SK-N-SH (cell line): ENCODE data around the gene NCAPD3. TPM values are rescaled to one million over a fixed set of nuclear protein-coding genes. Genes with fewer than 3 reads are reported as not detected.

Source experiments
- CTCF ChIA-PET: fragments of 300-600, 350-600 bp; formaldehyde crosslinking; extraction: SDS; loops from one replicate; lab custom pipeline; 2021; lab: Yijun Ruan, JAX
- POLR2A ChIA-PET: fragments of 350-600 bp; sonication (Branson Sonifier 250); formaldehyde crosslinking; extraction: SDS; loops from one replicate; lab custom pipeline; 2020; ENCODE audit warnings: antibody characterized with exemption, inconsistent platforms; lab: Yijun Ruan, JAX
- DNase-seq: peaks from one replicate; pipeline ENCODE4 v3.0.0; 2012
- H2AFZ ChIP-seq: fragments of 200-600 bp; sonication (generic); 2 replicates; pipeline ENCODE4 v1.8.1; 2016; ENCODE audit warnings: antibody characterized with exemption, mild to moderate bottlenecking, low read depth
- H3F3A ChIP-seq: fragments of 200-600 bp; sonication (generic); replicated peaks from 2 replicates; pipeline ENCODE3; 2016; ENCODE audit warnings: antibody characterized with exemption, mild to moderate bottlenecking; ENCODE audit not compliant: insufficient read depth
- H3K27ac ChIP-seq, 2 experiments: fragments of 200-500 bp in 1 of 2; fragments of 200-600 bp in 1 of 2; sonication (Bioruptor generic) in 1 of 2; sonication (generic), shearing (Covaris generic) in 1 of 2; 2 replicates each; pipeline versions ENCODE4 v1.5.1 to v1.6.1; 2014 to 2016; ENCODE audit warnings: low read depth in 2 of 2, inconsistent platforms in 1 of 2, low read length in 1 of 2, mild to moderate bottlenecking in 1 of 2, mixed read lengths in 1 of 2
- H3K27me3 ChIP-seq: fragments of 200-600 bp; sonication (generic), shearing (Covaris generic); 2 replicates; pipeline ENCODE4 v1.6.1; 2016; ENCODE audit warnings: mixed run types; ENCODE audit not compliant: insufficient read depth
- H3K36me3 ChIP-seq, 2 experiments: fragments of 200-500 bp in 1 of 2; fragments of 200-600 bp in 1 of 2; sonication (Bioruptor generic) in 1 of 2; sonication (generic) in 1 of 2; replicated peaks in 1 of 2; 2 replicates each; pipeline versions ENCODE3 to v1.5.1; 2014 to 2016; ENCODE audit warnings: low read length in 1 of 2, mild to moderate bottlenecking in 1 of 2; ENCODE audit not compliant: insufficient read depth in 2 of 2, control insufficient read depth in 1 of 2
- H3K4me1 ChIP-seq, 2 experiments: fragments of 200-500 bp in 1 of 2; fragments of 200-600 bp in 1 of 2; sonication (Bioruptor generic) in 1 of 2; sonication (generic), shearing (Covaris generic) in 1 of 2; 2 replicates each; pipeline versions ENCODE4 v1.5.1 to v1.6.1; 2014 to 2016; ENCODE audit warnings: low read depth in 1 of 2, low read length in 1 of 2, mixed run types in 1 of 2; ENCODE audit not compliant: insufficient read depth in 2 of 2, control insufficient read depth in 1 of 2
- H3K4me2 ChIP-seq: fragments of 200-600 bp; sonication (generic), shearing (Covaris generic); 2 replicates; pipeline ENCODE4 v1.6.1; 2017; ENCODE audit warnings: mixed run types
- H3K4me3 ChIP-seq, 2 experiments: fragments of 200-500 bp in 1 of 2; fragments of 200-600 bp in 1 of 2; sonication (Bioruptor generic) in 1 of 2; sonication (generic), shearing (Covaris generic) in 1 of 2; 2 replicates each; pipeline versions ENCODE4 v1.5.1 to v1.8.1; 2014 to 2016; ENCODE audit warnings: low read depth in 2 of 2, inconsistent platforms in 1 of 2, low read length in 1 of 2, mild to moderate bottlenecking in 1 of 2, mixed read lengths in 1 of 2, moderate library complexity in 1 of 2
- H3K79me2 ChIP-seq: fragments of 200-600 bp; sonication (generic); 2 replicates; pipeline ENCODE4 v1.8.1; 2017; ENCODE audit warnings: mild to moderate bottlenecking; ENCODE audit not compliant: insufficient read depth
- H3K9ac ChIP-seq: fragments of 200-600 bp; sonication (generic); 2 replicates; pipeline ENCODE4 v1.6.1; 2017; ENCODE audit warnings: mixed run types
- H3K9me2 ChIP-seq: fragments of 200-600 bp; sonication (generic); 2 replicates; pipeline ENCODE4 v1.6.1; 2017; ENCODE audit warnings: mixed run types
- H3K9me3 ChIP-seq: fragments of 200-600 bp; sonication (generic); 2 replicates; pipeline ENCODE4 v1.6.1; 2017; ENCODE audit warnings: mixed run types, mild to moderate bottlenecking, moderate library complexity
- H4K20me1 ChIP-seq: fragments of 200-600 bp; sonication (generic); 2 replicates; pipeline ENCODE4 v1.6.1; 2017; ENCODE audit warnings: mild to moderate bottlenecking, mixed run types; ENCODE audit not compliant: insufficient read depth
- CHD2 ChIP-seq: fragments of 150-350 bp; IDR thresholded peaks from 2 replicates; pipeline ENCODE4 v1.6.1; 2018; ENCODE audit warnings: low read length; ENCODE audit not compliant: partially characterized antibody
- ELF1 ChIP-seq: IDR thresholded peaks from 2 replicates; pipeline ENCODE4 v1.4.0; 2012
- FOXM1 ChIP-seq: IDR thresholded peaks from 2 replicates; pipeline ENCODE4 v1.4.0; 2012; ENCODE audit warnings: low read depth, mild to moderate bottlenecking
- GATA2 ChIP-seq: sonication (generic); formaldehyde crosslinking; IDR thresholded peaks from 2 replicates; pipeline ENCODE4 v1.5.0; 2020; ENCODE audit warnings: mild to moderate bottlenecking, missing genetic modification reagents
- NRF1 ChIP-seq: IDR thresholded peaks from 2 replicates; pipeline ENCODE4 v1.6.1; 2012; ENCODE audit warnings: low read depth, mild to moderate bottlenecking, low read length
- RAD21 ChIP-seq: IDR thresholded peaks from 2 replicates; pipeline ENCODE4 v1.6.1; 2012; ENCODE audit warnings: mild to moderate bottlenecking, low read length
- RFX5 ChIP-seq: IDR thresholded peaks from 2 replicates; pipeline ENCODE4 v1.6.1; 2012; ENCODE audit warnings: mild to moderate bottlenecking, improper control_type of control experiment, low read length
- TCF12 ChIP-seq: IDR thresholded peaks from 2 replicates; pipeline ENCODE4 v1.4.0; 2012
- YY1 ChIP-seq: IDR thresholded peaks from 2 replicates; pipeline ENCODE4 v1.4.0; 2012; ENCODE audit warnings: low read depth, mild to moderate bottlenecking
- WGBS: methylation state at CpG from one replicate; pipeline ENCODE4 v1.1.6; 2017; ENCODE audit warnings: low lambda C conversion rate; 5-methylcytosine and 5-hydroxymethylcytosine counted together
- polyA plus RNA-seq, 3 experiments: library from polyadenylated mRNA; depleted of rRNA; stranded (reverse); fragments of >200 nt; gene quantifications; 2 replicates each; pipeline ENCODE4 v1.2.3, GENCODE V29; 2012
- TF ChIP-seq, protein P1 (sequence below): fragments of 150-350 bp; IDR thresholded peaks from 2 replicates; pipeline ENCODE4 v1.6.1; 2016; ENCODE audit warnings: mild to moderate bottlenecking, low read depth, low read length
- TF ChIP-seq, protein P2 (sequence below): fragments of 200-600 bp; sonication (generic); IDR thresholded peaks from 2 replicates; pipeline ENCODE4 v1.6.1; 2017; ENCODE audit warnings: antibody characterized with exemption, mild to moderate bottlenecking, moderate library complexity

The NCAPD3 gene
- polyA plus RNA-seq, 1 of the 3 experiments (the other 2 are of a cell fraction), result 19.5 TPM

DNA sequence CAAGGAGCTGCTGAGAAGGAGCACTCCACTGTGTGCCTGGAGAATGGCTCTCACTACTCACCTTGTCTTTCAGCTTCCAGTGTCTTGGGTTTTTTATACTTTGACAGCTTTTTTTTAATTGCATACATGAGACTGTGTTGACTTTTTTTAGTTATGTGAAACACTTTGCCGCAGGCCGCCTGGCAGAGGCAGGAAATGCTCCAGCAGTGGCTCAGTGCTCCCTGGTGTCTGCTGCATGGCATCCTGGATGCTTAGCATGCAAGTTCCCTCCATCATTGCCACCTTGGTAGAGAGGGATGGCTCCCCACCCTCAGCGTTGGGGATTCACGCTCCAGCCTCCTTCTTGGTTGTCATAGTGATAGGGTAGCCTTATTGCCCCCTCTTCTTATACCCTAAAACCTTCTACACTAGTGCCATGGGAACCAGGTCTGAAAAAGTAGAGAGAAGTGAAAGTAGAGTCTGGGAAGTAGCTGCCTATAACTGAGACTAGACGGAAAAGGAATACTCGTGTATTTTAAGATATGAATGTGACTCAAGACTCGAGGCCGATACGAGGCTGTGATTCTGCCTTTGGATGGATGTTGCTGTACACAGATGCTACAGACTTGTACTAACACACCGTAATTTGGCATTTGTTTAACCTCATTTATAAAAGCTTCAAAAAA lies 72.6 kb downstream of the NCAPD3 start:
- no peak for DNase-seq
- Histone ChIP-seq H3K27ac (no peak overlapping the region), H3K79me2 (no peaks in the 10 kb centered on the region), H3K4me2 (no peak overlapping the region), H3F3A (no peaks in the 10 kb centered on the region), H4K20me1 (no peaks in the 10 kb centered on the region), H3K9me3 (no peaks in the 10 kb centered on the region), H3K9ac (no peak overlapping the region), H2AFZ (no peak overlapping the region), H3K36me3 (peaks cover 22 to 75% of the 10 kb centered on the region in 2 experiments), H3K4me1 (no peaks in the 10 kb centered on the region; a peak in 1 of 4 replicates), H3K4me3 (no peak overlapping the region), H3K9me2 (no peaks in the 10 kb centered on the region), H3K27me3 (no peaks in the 10 kb centered on the region)
- ChIA-PET POLR2A (no interaction called here), CTCF (interaction anchor here (2.1 kb wide), 1 partner anchor 101 kb away, joined by 14 read pairs; no protein-coding TSS in a partner anchor)
- WGBS, result 92% methylated on average over 9 of the region's 10 CpGs
- TF ChIP-seq ELF1, result no peak
- no peak for TF ChIP-seq RAD21
- TF ChIP-seq CHD2, result no peak

DNA sequence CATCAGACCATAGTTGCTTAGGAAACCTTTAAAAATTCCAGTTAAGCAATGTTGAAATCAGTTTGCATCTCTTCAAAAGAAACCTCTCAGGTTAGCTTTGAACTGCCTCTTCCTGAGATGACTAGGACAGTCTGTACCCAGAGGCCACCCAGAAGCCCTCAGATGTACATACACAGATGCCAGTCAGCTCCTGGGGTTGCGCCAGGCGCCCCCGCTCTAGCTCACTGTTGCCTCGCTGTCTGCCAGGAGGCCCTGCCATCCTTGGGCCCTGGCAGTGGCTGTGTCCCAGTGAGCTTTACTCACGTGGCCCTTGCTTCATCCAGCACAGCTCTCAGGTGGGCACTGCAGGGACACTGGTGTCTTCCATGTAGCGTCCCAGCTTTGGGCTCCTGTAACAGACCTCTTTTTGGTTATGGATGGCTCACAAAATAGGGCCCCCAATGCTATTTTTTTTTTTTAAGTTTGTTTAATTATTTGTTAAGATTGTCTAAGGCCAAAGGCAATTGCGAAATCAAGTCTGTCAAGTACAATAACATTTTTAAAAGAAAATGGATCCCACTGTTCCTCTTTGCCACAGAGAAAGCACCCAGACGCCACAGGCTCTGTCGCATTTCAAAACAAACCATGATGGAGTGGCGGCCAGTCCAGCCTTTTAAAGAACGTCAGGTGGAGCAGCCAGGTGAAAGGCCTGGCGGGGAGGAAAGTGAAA lies 73.4 kb downstream of the NCAPD3 start:
- WGBS, result 92% methylated on average over 8 of the region's 12 CpGs
- H2AFZ ChIP-seq, result no peak overlapping the region
- TF ChIP-seq NRF1 (no peak), FOXM1 (no peak), TCF12 (no peak), YY1 (no peak), GATA2 (CRISPR knock-in tag) (no peak), RFX5 (no peak)
- TF ChIP-seq, protein P1, sequence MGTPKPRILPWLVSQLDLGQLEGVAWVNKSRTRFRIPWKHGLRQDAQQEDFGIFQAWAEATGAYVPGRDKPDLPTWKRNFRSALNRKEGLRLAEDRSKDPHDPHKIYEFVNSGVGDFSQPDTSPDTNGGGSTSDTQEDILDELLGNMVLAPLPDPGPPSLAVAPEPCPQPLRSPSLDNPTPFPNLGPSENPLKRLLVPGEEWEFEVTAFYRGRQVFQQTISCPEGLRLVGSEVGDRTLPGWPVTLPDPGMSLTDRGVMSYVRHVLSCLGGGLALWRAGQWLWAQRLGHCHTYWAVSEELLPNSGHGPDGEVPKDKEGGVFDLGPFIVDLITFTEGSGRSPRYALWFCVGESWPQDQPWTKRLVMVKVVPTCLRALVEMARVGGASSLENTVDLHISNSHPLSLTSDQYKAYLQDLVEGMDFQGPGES, result no peak
- TF ChIP-seq, protein P2, sequence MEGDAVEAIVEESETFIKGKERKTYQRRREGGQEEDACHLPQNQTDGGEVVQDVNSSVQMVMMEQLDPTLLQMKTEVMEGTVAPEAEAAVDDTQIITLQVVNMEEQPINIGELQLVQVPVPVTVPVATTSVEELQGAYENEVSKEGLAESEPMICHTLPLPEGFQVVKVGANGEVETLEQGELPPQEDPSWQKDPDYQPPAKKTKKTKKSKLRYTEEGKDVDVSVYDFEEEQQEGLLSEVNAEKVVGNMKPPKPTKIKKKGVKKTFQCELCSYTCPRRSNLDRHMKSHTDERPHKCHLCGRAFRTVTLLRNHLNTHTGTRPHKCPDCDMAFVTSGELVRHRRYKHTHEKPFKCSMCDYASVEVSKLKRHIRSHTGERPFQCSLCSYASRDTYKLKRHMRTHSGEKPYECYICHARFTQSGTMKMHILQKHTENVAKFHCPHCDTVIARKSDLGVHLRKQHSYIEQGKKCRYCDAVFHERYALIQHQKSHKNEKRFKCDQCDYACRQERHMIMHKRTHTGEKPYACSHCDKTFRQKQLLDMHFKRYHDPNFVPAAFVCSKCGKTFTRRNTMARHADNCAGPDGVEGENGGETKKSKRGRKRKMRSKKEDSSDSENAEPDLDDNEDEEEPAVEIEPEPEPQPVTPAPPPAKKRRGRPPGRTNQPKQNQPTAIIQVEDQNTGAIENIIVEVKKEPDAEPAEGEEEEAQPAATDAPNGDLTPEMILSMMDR, result no peak
- H3K4me3 ChIP-seq, result no peak overlapping the region
- no peak overlapping the region for H3K9ac ChIP-seq
- no peaks in the 10 kb centered on the region for H3K9me2 ChIP-seq
- no peaks in the 10 kb centered on the region for H3K9me3 ChIP-seq
- no peak for DNase-seq
- no peaks in the 10 kb centered on the region; a peak in 1 of 4 replicates for H3K4me1 ChIP-seq
- ChIA-PET CTCF (interaction anchor here (0.8 kb wide), 1 partner anchor 21 kb away, joined by 3 read pairs; no protein-coding TSS in a partner anchor), POLR2A (no interaction called here)
- peaks cover 29 to 74% of the 10 kb centered on the region in 2 experiments for H3K36me3 ChIP-seq
- H3K4me2 ChIP-seq, result no peak overlapping the region
- H3K27ac ChIP-seq, result no peak overlapping the region
- H3K79me2 ChIP-seq, result no peaks in the 10 kb centered on the region
- no peaks in the 10 kb centered on the region for H4K20me1 ChIP-seq
- no peaks in the 10 kb centered on the region for H3F3A ChIP-seq
- no peaks in the 10 kb centered on the region for H3K27me3 ChIP-seq
